GF-D8 (cell line): ENCODE data around the gene OR7D2.
"Not testable (repeated sequence)": the region's sequence is repeated elsewhere in the genome, so short reads cannot be mapped to it uniquely, and the experiment has no call there.

Experiments used
- DNase-seq: peaks from one replicate; lab custom pipeline; 2025; lab: John Stamatoyannopoulos, UW

The OR7D2 gene

GRCh38 chr19:9178901-9179300, at the start of gene OR7D2:
Gene OR7D2, plus strand, starts transcription at chr19:9178979. Its CDS starts 6,803 bp downstream, at chr19:9185782.
- no peak for DNase-seq

DNA sequence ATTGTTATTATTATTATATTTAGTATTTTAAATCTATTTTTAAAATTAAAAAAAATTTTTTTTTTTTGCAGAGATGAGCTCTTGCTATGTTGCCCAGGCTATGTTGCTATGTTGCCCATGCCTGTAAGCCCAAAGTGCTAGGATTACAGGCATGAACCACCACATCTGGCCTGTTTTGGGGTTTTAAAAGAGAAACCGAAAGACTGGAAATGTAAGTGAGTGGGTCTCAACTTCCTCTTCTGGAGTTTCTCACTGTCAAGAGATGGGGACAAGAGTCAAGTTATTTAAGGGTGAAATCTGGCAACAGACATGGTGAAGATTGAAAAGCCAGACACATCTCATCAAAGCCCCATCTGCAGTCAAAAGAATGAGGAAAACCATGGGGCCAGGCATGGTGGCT, 47.8 kb upstream of the OR7D2 start:
- DNase-seq = no peak

- no peak for DNase-seq
Observed at GRCh38 chr19:9132422-9132821, 46.4 kb upstream of the OR7D2 start.

DNA sequence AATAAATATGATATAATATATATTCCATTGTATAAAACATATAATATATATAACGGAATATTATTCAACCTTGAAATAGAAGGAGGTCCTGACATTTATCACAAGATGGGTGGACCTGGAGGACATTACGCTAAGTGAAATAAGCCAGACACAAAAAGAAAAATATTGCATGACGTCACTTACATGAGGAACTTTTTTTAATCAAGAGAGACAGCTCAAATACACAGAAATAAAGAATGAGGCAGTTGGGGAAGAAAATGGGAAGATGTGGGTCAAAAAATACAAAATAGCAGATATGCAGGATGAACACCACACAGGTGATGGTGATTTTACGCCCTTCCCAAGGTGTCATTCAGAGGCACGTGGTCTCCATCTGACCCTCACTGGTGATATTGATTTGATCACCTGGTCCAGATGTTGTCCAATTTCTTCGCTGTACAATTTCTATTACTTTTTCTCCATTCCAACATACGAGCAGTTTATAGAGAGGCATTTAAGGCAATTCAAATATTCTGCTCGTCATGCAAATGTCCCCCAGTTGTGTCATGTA, 39.1 kb upstream of the OR7D2 start:
- no peak for DNase-seq

DNA sequence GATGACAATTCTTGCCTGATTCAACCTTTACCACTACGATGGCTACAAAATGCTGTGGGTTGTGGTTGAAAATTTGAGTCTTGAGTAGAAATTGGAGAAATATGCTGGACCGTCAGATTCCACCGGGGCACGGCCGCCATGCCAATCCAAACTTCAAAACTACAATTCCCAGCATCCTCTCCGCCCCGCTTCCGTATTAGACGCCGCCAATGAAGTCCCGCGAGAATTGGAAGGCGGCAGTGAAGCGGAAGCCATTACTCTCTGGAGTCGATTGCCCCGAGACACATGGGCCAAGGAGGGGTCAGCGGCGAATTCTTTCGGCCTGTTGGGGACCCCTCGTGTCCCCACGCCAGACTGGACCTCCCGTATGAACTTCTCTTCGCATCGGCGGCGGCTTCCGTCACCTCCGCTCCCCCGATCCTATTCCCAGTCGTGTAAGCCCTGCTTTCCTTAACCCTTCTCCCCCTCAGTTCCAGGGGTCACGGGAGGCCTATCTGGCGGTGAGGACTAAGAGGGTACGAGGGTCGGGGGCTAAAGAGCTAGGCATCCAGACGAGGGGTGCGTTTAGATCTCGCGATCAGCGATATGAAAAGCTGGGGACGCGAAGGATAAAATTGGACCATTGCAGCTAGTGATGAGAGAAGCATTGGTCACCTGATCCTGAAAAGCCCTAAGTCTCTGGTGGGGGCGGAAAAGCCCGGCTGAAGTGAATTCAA, 38.5 kb upstream of the OR7D2 start, which contains the start of gene ZNF317:
Gene ZNF317 (plus strand): TSS at position 239 of the 716 bp plus-strand sequence. CDS start 15,620 bp downstream, outside the sequence.
- DNase-seq = peak; percentile 84

- DNase-seq = no peak
Observed at GRCh38 chr19:9144920-9145319, 33.9 kb upstream of the OR7D2 start.

GRCh38 chr19:9146882-9147281, 31.9 kb upstream of the OR7D2 start:
- DNase-seq = no peak

DNA sequence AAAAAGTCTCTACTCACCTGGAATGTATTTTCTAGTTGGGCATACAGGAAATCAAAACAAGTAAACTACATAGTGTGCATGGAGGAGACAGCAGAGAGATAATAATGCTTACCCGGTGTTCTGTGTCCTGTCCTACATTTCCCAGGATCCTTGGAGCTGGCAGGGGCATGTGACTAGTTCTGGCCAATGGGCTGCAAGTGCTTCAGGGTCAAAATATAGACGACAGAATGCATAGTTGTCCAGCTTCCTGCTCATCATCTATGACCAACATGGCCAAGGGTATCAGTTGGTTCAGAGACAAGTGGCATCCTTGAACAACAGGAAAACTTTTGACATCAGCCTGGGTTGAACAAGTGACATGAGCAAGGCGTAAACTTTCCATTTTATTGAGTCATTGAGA, 30.1 kb upstream of the OR7D2 start:
- no peak for DNase-seq

DNA sequence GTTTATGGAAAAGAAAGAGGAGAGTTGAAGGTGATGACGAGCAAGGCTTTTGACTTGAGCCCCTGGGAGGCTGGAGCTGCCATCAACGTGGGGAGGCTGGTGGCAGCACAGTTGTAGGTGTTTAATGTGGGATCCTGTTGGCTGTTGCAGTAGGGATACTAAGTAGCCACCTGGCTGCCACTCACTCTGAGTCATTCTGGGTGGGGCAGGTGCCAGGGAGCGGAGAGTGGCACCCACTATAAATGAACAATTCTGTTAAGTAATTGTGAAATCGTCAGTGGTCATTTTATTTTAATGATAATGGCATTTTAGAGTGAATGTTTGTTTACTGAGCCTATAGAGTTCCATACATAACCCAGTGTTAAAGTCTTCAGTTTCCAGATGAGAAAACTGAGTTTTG, 28.8 kb upstream of the OR7D2 start:
- no peak for DNase-seq

DNA sequence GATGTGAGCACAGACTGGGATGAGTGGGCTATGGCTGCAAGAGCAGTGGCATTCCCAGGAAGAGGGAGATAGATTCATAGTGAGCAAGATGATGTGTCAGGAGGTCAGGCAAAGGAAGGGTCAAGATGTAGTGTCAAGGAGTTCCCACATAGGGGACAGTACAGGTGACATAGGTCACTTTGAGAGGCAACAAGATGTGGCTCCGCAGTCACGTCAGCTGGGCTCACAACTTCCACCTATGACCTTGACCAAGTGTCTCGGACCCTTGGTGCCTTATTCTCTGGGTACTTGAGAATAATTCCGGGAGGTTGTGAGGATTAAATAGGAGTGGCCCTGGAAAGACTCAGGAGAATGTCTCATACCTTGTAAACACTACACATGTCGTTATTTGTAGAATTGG, 28.1 kb upstream of the OR7D2 start:
- DNase-seq = no peak

DNA sequence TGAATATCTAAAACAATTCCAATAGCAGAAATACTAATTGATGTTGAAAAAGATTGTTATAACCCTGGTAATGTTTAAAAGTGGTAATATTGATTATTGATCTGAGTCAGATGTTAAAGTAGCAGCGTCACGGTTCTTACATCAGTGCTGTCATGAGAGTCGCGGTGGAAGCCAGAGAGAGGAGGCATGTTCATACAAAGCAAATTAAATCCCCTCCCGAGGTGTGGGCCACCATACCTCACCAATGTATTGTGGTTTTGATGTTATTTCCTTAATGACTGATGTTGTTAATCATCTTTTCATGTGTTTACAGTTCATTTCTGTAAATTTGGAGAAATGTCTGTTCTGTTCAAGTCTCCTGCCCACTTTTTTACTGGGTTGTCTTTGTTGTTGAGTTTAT, 27.4 kb upstream of the OR7D2 start:
- DNase-seq = no peak

DNA sequence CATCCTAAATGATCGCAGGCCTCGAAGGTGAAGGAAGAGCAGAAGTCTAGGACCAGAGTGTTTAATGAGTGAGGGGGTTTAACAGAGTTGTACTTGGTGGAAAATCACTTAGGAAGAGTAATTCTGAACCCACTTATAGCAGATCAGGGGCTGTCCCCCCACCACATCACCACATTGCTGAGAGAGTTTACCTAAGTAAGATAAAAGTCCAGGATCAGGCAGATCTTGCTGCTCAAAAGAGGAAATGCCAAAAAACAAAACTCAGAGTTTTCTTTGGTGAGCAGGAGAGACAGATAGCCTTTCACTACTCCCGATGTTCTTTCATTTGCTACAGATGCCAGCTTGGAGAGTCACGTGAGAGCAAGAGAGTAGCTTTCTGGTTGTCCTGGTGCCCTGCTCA, 23.2 kb upstream of the OR7D2 start:
- DNase-seq = no peak

GRCh38 chr19:9156304-9156703, 22.5 kb upstream of the OR7D2 start:
- no peak for DNase-seq

- DNase-seq = no peak
Observed at GRCh38 chr19:9159891-9160290, 18.9 kb upstream of the OR7D2 start.

DNA sequence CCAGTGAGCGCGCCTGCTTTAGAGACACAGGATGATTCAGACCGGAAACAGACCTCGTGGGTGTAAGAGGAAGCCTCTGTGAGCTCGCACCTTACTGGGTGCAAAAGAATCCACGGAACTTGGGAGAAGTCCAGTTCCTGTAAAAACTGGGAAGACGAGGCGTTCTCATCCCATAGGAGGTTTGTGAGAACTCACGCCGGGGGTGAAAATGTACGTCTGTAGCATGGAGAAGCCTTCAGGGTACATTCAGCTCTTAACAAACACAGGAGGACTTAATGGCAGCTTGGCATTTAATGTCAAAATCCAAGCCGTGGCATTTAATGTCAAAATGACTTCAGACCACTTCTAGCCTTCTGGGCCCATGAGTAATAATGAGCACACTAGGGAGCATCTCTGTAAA, 17.4 kb upstream of the OR7D2 start:
- no peak for DNase-seq

GRCh38 chr19:9165261-9165660, 13.5 kb upstream of the OR7D2 start:
- no peak for DNase-seq

GRCh38 chr19:9166846-9167245, 11.9 kb upstream of the OR7D2 start:
- no peak for DNase-seq

DNA sequence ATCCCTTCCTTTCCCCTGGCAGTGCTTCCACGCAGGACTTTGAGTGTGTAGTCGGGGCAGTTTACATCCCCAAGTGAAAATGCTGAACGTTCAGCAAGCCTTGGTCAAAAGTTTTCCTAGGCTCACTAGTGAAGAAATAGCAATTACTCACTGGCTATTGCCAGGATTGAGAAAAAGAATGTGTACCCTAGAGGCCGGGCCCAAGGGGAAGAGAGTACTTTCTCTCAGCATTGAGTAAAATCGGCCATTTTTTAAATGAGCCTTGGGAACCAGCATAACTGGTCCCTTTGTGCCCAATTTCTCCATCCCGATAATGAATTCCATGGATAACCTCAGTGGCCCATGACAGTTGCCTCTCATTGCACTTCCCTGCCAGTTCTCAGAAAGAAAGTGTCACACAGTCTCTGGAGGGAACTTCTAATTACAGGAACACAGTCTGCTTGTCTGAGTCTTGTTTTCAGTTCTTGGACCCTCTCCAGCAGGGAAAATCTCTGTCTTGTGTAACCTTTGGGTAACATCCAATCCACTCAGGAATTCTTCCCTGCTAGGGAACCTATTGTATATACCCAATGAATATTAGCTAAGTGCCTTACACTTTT, 7.3 kb upstream of the OR7D2 start:
- DNase-seq = no peak

GRCh38 chr19:9175326-9175725, 3.5 kb upstream of the OR7D2 start:
- DNase-seq = no peak

DNA sequence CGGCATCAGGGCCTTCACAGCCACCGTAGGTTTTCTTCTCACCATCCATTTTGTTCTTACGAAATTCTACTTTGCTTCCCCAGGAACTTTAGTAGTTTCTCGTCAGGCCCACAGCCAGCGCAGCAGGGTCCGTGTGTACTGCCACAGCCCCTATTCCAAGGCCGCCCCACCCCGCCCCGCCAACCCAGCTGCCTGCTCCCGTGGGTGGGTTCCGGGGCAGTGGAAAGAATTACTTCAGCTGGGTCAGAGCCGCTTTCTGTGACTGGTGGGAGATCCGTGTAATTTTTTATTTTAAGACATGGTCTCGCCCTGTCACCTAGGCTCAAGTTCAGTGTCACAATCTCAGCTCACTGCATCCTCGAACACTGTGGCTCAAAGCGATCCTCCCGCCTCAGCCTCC, 4.2 kb downstream of the OR7D2 start:
- no peak for DNase-seq

- no peak for DNase-seq
Observed at GRCh38 chr19:9187191-9187590, 8.4 kb downstream of the OR7D2 start.

DNA sequence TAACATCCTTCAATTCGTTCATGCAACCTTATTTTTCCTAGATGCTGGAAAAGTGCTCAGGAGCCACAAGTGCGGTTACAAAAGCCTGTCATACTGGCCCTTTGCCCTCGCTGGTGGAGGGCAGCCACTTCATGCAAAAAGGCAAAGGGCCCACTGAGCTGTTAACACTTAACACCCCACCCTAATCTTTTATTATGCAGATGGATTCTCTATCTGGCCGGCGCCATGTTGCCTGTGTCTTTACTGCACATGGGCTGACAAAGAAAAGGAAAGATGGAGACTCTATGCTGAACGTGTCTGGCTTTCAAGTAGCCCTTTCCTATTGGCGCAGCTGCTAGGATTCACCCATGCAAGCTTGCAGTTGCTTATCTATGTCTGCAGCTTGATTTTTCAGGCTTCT, 10.8 kb downstream of the OR7D2 start:
- no peak for DNase-seq

DNA sequence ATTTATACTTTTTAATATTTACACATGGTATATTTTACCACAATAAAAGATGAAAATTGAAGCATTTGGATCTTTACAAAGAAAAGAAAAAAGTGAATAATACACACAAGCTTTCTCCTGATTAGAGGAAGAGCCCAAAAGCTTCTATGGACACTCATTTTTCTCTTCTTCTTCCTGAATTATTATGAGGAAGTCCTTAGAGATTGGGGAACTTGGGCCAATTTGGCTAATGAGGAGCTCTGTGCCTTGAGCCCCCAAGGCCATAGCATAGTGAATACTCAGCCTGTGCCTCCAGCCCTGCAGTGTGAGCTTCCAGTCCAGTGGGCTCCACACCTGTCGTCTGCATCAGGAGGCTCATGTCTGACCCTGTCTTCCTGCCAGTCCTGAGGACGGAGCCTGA, 19.3 kb downstream of the OR7D2 start:
- not testable (repeated sequence) for DNase-seq
